Measurements from ENCODE around the gene C20orf204.
A peak's percentile ranks its signal among the peaks of the same experiment; 100 is the strongest.

DNA sequence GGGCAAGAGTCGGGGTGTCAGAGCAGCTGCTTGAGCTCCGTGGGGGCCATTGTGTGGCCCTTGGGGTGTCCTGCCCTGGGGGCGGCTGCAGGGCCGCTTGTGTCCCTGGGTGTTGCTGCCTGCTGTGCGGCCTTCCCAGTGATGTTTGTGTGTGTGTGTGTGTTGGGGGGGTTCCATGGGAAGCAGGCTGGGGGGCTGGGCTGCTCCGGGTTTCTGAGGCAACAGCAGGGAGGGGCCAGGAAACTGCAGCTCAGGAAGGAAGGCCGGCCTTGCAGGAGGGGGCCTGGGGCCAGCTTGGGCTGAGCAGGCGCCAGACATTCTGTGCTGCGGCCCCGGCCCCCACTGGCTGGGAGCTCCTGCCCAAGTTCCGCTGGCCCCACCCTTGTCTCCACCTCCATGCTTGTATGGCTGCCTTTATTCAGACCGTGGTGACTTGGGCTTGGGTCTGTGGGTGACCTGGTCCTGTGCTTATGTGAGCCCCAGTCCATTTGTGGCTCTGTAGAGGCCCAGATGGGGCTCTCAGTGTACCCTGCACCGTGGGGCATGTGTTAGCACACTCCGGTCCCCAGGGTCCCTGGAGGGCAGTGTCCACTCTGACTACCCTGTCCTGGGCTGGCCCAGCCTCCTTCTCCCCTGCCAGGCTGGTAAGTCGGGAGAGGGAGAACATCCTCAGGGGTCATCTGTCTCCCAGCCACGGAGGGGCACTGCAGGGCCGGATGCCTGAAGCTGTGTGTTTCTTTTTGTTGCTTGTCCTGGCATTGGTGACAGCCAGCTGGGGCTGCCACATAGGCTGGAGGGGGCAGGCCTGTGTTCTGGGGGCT is 18.1 kb downstream of the C20orf204 start:
- TF ChIP-seq POLR2A (IDR thresholded peaks at IDR 0.05): peak in 1 of 2 donors; percentile 25
- no peak for TF ChIP-seq POLR2AphosphoS5 (IDR thresholded peaks at IDR 0.05)
- no peak for TF ChIP-seq CTCF (IDR thresholded peaks at IDR 0.05)
- TF ChIP-seq EP300 (IDR thresholded peaks at IDR 0.05): no peak
